ENCODE results near the gene LCE7A. TPM values are rescaled to one million over a fixed set of nuclear protein-coding genes. Genes with fewer than 3 reads are reported as not detected.

Gene LCE7A
- total RNA-seq, 1 experiment from 2014 or later = not detected

- H3K4me3 Mint-ChIP-seq (ENCODE audit: unreplicated experiment) = no peak overlapping the region
- no peak for DNase-seq (ENCODE audit: unreplicated experiment)
- BruUV-seq (replicated peaks) = no TSS peak
- H3K9me3 Mint-ChIP-seq (ENCODE audit: unreplicated experiment) = no peaks in the 10 kb centered on the region
- intact Hi-C loops (cut with micrococcal nuclease) = no loop called here
- H3K27me3 Mint-ChIP-seq (ENCODE audit: insufficient read depth, unreplicated experiment) = peaks cover 10% of the 10 kb centered on the region
- CTCF ChIA-PET = no interaction called here
- TF ChIP-seq, protein P1, sequence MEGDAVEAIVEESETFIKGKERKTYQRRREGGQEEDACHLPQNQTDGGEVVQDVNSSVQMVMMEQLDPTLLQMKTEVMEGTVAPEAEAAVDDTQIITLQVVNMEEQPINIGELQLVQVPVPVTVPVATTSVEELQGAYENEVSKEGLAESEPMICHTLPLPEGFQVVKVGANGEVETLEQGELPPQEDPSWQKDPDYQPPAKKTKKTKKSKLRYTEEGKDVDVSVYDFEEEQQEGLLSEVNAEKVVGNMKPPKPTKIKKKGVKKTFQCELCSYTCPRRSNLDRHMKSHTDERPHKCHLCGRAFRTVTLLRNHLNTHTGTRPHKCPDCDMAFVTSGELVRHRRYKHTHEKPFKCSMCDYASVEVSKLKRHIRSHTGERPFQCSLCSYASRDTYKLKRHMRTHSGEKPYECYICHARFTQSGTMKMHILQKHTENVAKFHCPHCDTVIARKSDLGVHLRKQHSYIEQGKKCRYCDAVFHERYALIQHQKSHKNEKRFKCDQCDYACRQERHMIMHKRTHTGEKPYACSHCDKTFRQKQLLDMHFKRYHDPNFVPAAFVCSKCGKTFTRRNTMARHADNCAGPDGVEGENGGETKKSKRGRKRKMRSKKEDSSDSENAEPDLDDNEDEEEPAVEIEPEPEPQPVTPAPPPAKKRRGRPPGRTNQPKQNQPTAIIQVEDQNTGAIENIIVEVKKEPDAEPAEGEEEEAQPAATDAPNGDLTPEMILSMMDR (IDR thresholded peaks at IDR 0.05; ENCODE audit: unreplicated experiment) = no peak
- no peaks in the 10 kb centered on the region for H3K4me1 Mint-ChIP-seq (ENCODE audit: insufficient read depth, unreplicated experiment)
- H3K27ac Mint-ChIP-seq (ENCODE audit: low read depth, unreplicated experiment) = no peak overlapping the region
- POLR2A ChIA-PET = no interaction called here
- H3K36me3 Mint-ChIP-seq (ENCODE audit: insufficient read depth, unreplicated experiment) = no peaks in the 10 kb centered on the region
Measured at GRCh38 chr1:152823294-152823693, 36.5 kb upstream of the LCE7A start.

GRCh38 chr1:152824964-152825363 lies 34.8 kb upstream of the LCE7A start:
- POLR2A ChIA-PET = no interaction called here
- Mint-ChIP-seq H3K9me3 (ENCODE audit: unreplicated experiment) (peaks cover 8% of the 10 kb centered on the region), H3K4me3 (ENCODE audit: unreplicated experiment) (no peak overlapping the region), H3K36me3 (ENCODE audit: insufficient read depth, unreplicated experiment) (no peaks in the 10 kb centered on the region), H3K4me1 (ENCODE audit: insufficient read depth, unreplicated experiment) (no peaks in the 10 kb centered on the region), H3K27ac (ENCODE audit: low read depth, unreplicated experiment) (no peak overlapping the region), H3K27me3 (ENCODE audit: insufficient read depth, unreplicated experiment) (peaks cover 15% of the 10 kb centered on the region)
- intact Hi-C loops (cut with micrococcal nuclease) = no loop called here
- CTCF ChIA-PET = interaction anchor here (1.0 to 1.9 kb wide), 2 partner anchors 46 to 528 kb away, joined by 3 to 10 read pairs; no protein-coding TSS in a partner anchor
- TF ChIP-seq, protein P1 (IDR thresholded peaks at IDR 0.05; ENCODE audit: unreplicated experiment) = no peak
- DNase-seq (ENCODE audit: unreplicated experiment) = no peak
- no TSS peak for BruUV-seq (replicated peaks)

- H3K4me3 Mint-ChIP-seq (ENCODE audit: unreplicated experiment) = no peak within 1 kb of the TSS
- ChIA-PET POLR2A (no interaction called here), CTCF (interaction anchor here (1.2 kb wide), 1 partner anchor 20 kb away, joined by 6 read pairs; the partner anchor contains the start of gene LCE1C)
- H3K9me3 Mint-ChIP-seq (ENCODE audit: unreplicated experiment) = peaks cover 11% of the 10 kb centered on the region
- BruUV-seq (replicated peaks) = no TSS peak
- H3K27ac Mint-ChIP-seq (ENCODE audit: low read depth, unreplicated experiment) = no peak within 1 kb of the TSS
- peaks cover 15% of the 10 kb centered on the region for H3K27me3 Mint-ChIP-seq (ENCODE audit: insufficient read depth, unreplicated experiment)
- H3K36me3 Mint-ChIP-seq (ENCODE audit: insufficient read depth, unreplicated experiment) = no peaks in the 10 kb centered on the region
- TF ChIP-seq, protein P1 (IDR thresholded peaks at IDR 0.05; ENCODE audit: unreplicated experiment) = no peak
- intact Hi-C loops (cut with micrococcal nuclease) = no loop called here
- DNase-seq (ENCODE audit: unreplicated experiment) = no peak
- H3K4me1 Mint-ChIP-seq (ENCODE audit: insufficient read depth, unreplicated experiment) = no peaks in the 10 kb centered on the region
Measured at GRCh38 chr1:152827173-152827572, 32.6 kb upstream of the LCE7A start, which contains the start of gene LCE1A. Gene LCE1A, plus strand, starts transcription at chr1:152827473. Its CDS starts 0 bp downstream, at chr1:152827473.

DNA sequence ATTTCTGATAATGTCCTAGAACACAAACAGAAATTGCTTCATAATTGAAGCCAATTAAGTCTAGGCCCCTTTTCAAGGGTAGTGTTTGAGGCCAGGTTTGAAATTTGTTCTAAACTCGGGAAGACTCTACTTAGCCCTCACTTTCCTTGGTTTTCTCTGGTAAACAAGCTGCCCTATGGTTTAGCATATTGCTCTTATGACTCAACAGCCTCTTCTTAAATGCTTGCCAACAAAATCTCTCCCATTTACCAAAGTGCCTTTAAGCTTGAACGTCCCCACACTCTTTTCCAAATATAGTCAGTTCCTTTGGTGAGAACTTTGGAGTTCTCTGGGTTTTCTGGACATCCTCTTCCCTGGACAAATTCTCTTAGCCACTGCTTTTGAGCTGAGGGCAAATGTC lies 22.9 kb upstream of the LCE7A start:
- TF ChIP-seq, protein P1 (IDR thresholded peaks at IDR 0.05; ENCODE audit: unreplicated experiment) = no peak
- no peak for DNase-seq (ENCODE audit: unreplicated experiment)

More for the DNA sequence above, 22.9 kb upstream of the LCE7A start:
- H3K36me3 Mint-ChIP-seq (ENCODE audit: insufficient read depth, unreplicated experiment) = no peaks in the 10 kb centered on the region
- H3K27ac Mint-ChIP-seq (ENCODE audit: low read depth, unreplicated experiment) = peak overlapping the region; percentile 8
- H3K4me3 Mint-ChIP-seq (ENCODE audit: unreplicated experiment) = no peak overlapping the region
- intact Hi-C loops (cut with micrococcal nuclease) = no loop called here
- POLR2A ChIA-PET = interaction anchor here (0.6 to 1.2 kb wide), 4 partner anchors 13 to 726 kb away, joined by 3 to 4 read pairs (median 3); no protein-coding TSS in a partner anchor
- peaks cover 5% of the 10 kb centered on the region for H3K9me3 Mint-ChIP-seq (ENCODE audit: unreplicated experiment)
- peaks cover 7% of the 10 kb centered on the region for H3K4me1 Mint-ChIP-seq (ENCODE audit: insufficient read depth, unreplicated experiment)
- CTCF ChIA-PET = interaction anchor here (0.6 to 1.0 kb wide), 2 partner anchors 35 to 1152 kb away, joined by 3 to 4 read pairs; no protein-coding TSS in a partner anchor
- H3K27me3 Mint-ChIP-seq (ENCODE audit: insufficient read depth, unreplicated experiment) = no peaks in the 10 kb centered on the region
- no TSS peak for BruUV-seq (replicated peaks)

All from MCF 10A (cell line).